Amygdala (tissue), 56 donors: ENCODE measurements around the gene SLC22A1.
"Not testable (repeated sequence)": the region's sequence is repeated elsewhere in the genome, so short reads cannot be mapped to it uniquely, and the experiment has no call there.

Experiments used
- DNase-seq, 56 donors: peaks; one replicate each; lab custom pipeline; 2025; lab: John Stamatoyannopoulos, UW

The SLC22A1 gene

GRCh38 chr6:160134779-160135547 lies 13.3 kb downstream of the SLC22A1 start:
- DNase-seq: no peak

DNA sequence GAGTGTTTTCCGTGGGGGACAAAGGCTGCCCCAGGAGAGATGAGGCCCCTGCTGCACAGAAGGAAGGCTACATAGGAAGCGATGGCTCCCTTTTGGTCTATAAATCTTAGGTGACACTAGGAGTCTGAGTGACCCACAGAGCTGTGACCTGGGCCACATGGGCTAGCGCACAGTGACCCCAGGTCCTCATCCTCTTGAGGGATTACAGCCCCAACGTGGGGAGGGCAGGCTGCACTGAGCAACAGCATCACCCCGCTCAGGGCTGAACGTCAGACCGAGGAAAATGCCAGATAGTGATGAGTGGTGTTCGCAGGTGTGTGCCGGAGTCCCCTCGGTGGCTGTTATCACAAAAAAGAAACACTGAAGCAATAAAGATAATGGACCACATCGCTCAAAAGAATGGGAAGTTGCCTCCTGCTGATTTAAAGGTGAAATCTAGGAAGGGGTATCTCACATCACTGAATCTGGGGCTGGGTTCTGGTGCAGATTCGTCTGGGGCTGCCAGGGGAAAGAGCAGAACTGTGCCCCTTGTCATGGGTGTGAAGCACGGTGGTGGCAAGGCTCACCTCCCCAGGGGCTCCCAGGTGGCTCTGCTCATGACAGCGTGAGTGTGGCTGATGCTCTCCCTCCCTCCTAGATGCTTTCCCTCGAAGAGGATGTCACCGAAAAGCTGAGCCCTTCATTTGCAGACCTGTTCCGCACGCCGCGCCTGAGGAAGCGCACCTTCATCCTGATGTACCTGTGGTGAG lies 14.5 kb downstream of the SLC22A1 start:
- DNase-seq: no peak

- DNase-seq: no peak
These were observed 15.7 kb downstream of the SLC22A1 start for GRCh38 chr6:160137130-160137988.

- DNase-seq: peak in 18 of 56 donors; percentile 4 to 58 (median 14)
These were observed 16.6 kb downstream of the SLC22A1 start for GRCh38 chr6:160137989-160138835.

DNA sequence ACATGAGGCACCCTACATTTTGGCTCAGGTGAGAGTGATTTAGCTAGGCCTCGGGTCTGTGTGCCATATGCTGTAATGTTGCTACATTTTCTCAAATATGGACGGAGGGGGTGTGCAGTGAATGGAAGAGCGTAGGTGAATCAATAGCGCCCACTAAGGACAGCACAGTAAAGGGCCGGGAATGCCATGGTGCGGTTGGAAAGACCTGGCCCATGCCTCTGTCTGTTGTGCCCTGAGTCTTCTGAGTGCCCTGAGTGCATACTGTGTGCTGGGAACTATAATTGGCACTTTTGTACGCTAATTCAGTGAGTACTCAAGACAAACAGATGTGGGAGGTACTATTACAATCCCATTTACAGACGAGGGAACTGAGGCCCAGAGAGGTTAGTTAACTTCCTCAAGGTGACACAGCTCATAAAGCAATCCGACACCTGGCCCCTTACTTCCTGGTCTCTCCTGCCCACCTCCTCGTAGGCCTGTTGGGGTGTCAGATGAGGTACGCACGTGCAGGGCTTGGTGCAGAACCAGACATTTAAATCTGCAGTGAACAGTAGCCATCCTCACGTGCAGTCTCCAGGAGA lies 17.3 kb downstream of the SLC22A1 start:
- no peak for DNase-seq

GRCh38 chr6:160139420-160139851 lies 17.8 kb downstream of the SLC22A1 start:
- no peak for DNase-seq

DNA sequence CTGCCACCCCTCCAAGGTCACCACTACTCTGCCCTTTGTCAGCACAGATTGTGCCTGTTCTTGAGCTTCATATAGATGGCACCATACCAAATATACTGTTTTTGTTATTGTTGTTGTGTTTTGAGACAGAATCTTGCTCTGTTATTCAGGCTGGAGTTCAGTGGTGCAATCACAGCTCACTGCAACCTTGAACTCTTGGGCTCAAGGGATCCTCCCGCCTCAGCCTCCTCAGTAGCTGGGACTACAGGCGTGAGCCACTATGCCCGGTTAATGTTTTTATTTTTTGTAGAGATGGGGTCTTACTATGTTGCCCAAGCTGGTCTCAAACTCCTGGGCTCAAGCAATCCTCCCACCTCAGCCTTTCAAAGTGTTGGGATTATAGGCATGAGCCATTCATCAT lies 18.9 kb downstream of the SLC22A1 start:
- DNase-seq: not testable (repeated sequence)

DNA sequence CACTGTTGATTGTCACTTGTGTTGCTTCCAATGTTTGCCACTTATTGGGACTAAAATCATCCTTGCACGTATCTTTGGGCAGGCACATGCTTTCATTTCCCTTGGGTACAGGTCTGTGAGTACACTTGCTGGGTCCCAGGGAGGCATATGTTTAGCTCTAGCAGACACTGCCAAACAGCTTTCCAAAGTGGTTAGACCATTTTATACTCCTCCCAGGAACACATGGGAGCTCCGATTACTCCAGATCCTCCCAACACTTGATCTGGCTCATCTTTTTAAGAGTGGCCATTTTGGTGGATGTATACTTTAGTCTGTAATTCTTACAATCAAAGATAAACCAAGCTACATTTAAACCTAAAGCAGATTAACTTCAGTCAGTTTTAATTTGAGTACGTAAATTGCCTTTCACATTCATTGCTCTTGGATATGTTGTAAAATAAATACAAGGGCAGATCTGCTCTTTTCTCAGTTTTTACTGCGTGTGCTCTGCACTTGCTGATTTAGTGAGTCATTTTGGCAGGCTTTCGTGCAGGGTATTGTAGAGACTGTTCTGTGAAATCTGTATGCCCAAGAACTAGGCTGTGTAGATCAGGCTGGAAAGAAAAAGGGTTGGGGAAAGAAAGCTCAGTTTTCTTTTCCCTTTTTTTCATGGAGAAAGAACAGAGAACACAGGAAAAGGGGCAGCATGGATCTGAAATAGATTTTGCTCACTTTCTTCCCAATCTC lies 19.5 kb downstream of the SLC22A1 start:
- DNase-seq: no peak

- DNase-seq: no peak
These were observed 20.6 kb downstream of the SLC22A1 start for GRCh38 chr6:160142115-160142715.

- DNase-seq: no peak
These were observed 25.0 kb downstream of the SLC22A1 start for GRCh38 chr6:160146454-160147145.

GRCh38 chr6:160147146-160147536 lies 25.5 kb downstream of the SLC22A1 start:
- no peak for DNase-seq

GRCh38 chr6:160154471-160154870 lies 32.9 kb downstream of the SLC22A1 start:
- no peak for DNase-seq

- no peak for DNase-seq
These were observed 35.2 kb downstream of the SLC22A1 start for GRCh38 chr6:160156842-160157241.

DNA sequence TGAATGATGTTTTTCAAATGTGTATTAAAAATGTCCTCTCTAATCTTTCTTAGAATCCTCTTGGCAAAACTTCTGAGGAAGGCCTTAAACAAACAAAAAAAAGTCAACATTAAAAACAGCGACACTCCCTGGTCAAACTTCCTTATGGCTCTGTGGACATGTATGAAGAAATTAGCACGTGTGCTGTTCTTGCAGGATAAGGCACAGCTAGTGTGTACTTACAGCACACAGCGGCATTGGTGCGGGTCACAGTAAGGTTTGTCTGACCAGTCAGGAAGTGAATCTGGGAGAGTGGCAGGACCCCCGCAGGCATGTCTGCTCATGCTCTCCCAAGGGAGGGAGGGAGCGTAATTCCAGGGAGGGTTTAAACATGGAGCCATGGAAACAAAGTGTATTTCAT lies 38.8 kb downstream of the SLC22A1 start:
- DNase-seq: no peak

DNA sequence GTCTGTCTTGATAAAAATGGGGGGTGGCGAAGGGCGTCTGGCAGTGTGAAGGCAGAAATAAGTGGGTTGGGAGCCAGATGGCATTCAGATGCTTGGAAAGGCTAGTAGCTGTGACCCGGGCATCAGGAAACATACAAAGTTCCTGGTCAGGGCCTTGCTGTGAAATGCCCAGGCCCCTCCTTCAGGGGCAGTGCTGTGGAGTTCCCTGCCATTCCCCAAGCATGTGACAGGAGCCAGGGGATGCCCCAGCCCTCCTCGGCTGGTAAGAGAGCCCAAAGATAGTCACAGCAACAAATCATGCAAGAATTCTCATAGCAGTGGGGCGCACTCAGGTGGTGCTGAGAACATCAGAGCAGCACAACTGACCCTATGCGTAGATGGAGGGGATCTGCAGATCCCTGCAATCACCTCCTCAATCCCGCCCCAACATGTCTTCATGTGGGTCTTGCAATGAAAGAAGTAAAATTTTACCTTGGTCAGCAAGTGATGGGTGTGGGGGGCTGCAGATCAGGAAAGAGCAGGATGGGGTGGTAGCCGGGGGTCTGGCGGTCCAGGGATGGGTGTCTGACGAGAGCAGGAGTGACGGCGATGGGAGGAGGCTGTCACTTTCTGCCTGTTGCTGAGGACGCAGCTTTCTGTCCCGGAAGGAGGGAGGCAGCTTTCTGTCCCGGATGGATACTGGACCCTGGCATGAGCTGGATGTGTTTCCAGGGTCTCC lies 39.5 kb downstream of the SLC22A1 start:
- DNase-seq: no peak

DNA sequence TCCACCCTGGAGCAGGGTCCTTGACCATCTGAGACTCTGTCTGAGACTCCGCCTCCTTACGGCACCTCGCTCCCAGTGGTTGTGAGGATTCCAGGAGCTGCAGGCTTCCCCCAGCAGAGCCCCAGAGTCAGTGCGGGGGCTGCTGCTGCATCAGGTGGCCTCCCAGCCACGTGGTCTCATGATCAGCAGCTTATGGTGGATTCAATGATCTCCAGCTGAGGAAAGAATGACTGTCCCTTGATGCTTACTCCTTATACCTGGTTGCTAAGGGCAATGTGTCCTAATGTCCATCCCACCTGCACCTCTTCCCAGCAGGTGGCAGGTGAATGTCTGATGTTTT lies 40.0 kb downstream of the SLC22A1 start:
- no peak for DNase-seq

DNA sequence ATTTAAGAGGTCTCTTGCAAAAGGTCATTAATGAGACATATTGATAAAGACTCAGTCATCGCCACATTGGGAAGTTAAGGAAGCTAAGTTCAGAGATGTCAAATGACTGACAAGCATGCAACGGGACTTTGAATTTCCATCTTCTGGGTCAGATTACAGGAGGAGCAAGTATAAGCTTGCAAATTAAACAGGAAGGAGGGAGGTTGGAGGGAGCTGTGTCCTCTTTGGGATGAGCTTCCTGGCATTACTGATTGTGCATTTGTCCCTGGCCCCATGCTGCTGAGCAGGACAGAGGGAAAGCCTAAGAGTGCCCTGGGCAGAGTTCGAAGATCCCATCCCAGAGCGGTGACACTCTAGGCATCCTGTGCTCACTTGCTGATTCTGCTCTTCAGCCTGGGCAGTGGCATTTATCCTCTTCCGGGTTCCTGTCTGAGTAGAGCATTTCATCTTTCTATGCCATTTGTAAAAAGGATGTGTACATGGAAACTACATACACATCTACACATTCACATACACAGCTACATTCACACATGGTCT lies 40.5 kb downstream of the SLC22A1 start:
- no peak for DNase-seq
